HFF-Myc (cell line): Measurements from ENCODE around the gene LRFN5.
A peak's percentile ranks its signal among the peaks of the same experiment; 100 is the strongest.

Experiments used
- DNase-seq: peaks from one replicate; pipeline ENCODE4 v3.0.0-alpha.2; 2011; ENCODE audit warnings: low read depth; ENCODE audit errors: extremely low read depth
- H3K4me3 ChIP-seq: replicated peaks from 2 replicates; pipeline ENCODE4 v1.5.1; 2011; ENCODE audit warnings: low read depth, mild to moderate bottlenecking, control low read depth, low read length
- CTCF ChIP-seq: IDR thresholded peaks from 2 replicates; pipeline ENCODE4 v1.5.1; 2012; ENCODE audit warnings: mild to moderate bottlenecking, low read depth, low read length, control low read depth; ENCODE audit errors: missing control alignments

Gene LRFN5

GRCh38 chr14:41839661-41840060, 233.0 kb downstream of the LRFN5 start:
- TF ChIP-seq CTCF = no peak
- DNase-seq = no peak
- H3K4me3 ChIP-seq = no peak overlapping the region

GRCh38 chr14:41859336-41859735, 252.7 kb downstream of the LRFN5 start:
- no peak overlapping the region for H3K4me3 ChIP-seq
- DNase-seq = no peak
- no peak for TF ChIP-seq CTCF

GRCh38 chr14:41860586-41860985, 253.9 kb downstream of the LRFN5 start:
- no peak overlapping the region for H3K4me3 ChIP-seq
- no peak for DNase-seq
- TF ChIP-seq CTCF = no peak

GRCh38 chr14:41865894-41866293, 259.2 kb downstream of the LRFN5 start:
- DNase-seq = no peak
- no peak for TF ChIP-seq CTCF
- H3K4me3 ChIP-seq = no peak overlapping the region

GRCh38 chr14:41868396-41868795, 261.7 kb downstream of the LRFN5 start:
- no peak for TF ChIP-seq CTCF
- H3K4me3 ChIP-seq = no peak overlapping the region
- DNase-seq = no peak

GRCh38 chr14:41872931-41873685, 266.4 kb downstream of the LRFN5 start:
- DNase-seq = peak; percentile 25
- no peak for TF ChIP-seq CTCF
- H3K4me3 ChIP-seq = no peak overlapping the region

GRCh38 chr14:41873686-41874317, 267.1 kb downstream of the LRFN5 start:
- peak; percentile 27 for DNase-seq

More at GRCh38 chr14:41873686-41874317, 267.1 kb downstream of the LRFN5 start:
- no peak for TF ChIP-seq CTCF
- no peak overlapping the region for H3K4me3 ChIP-seq
